Middle frontal gyrus (tissue), 1 donor: ENCODE results near the gene TBRG4.

Experiments
- DNase-seq: peaks from one replicate; pipeline ENCODE4 v3.0.0-alpha.2; 2015; ENCODE audit warnings: low spot score; ENCODE audit errors: extremely low spot score

The TBRG4 gene

GRCh38 chr7:45075871-45076796 lies 35.4 kb downstream of the TBRG4 start:
- DNase-seq, result no peak

- no peak for DNase-seq
Observed at GRCh38 chr7:45075355-45075644, 36.2 kb downstream of the TBRG4 start.

GRCh38 chr7:45074528-45075354 lies 36.8 kb downstream of the TBRG4 start:
- no peak for DNase-seq

GRCh38 chr7:45073786-45074527 lies 37.5 kb downstream of the TBRG4 start:
- DNase-seq, result no peak

GRCh38 chr7:45073031-45073785 lies 38.3 kb downstream of the TBRG4 start:
- no peak for DNase-seq

- DNase-seq, result no peak
Observed at GRCh38 chr7:45072131-45073030, 39.1 kb downstream of the TBRG4 start.

GRCh38 chr7:45071528-45071927 lies 40.0 kb downstream of the TBRG4 start:
- DNase-seq, result no peak

GRCh38 chr7:45070254-45070642 lies 41.2 kb downstream of the TBRG4 start:
- no peak for DNase-seq

GRCh38 chr7:45069444-45070253 lies 41.8 kb downstream of the TBRG4 start:
- DNase-seq, result no peak

- no peak for DNase-seq
Observed at GRCh38 chr7:45068236-45069023, 43.1 kb downstream of the TBRG4 start.

GRCh38 chr7:45067582-45067981 lies 43.9 kb downstream of the TBRG4 start:
- no peak for DNase-seq

- no peak for DNase-seq
Observed at GRCh38 chr7:45066409-45066808, 45.1 kb downstream of the TBRG4 start.

- no peak for DNase-seq
Observed at GRCh38 chr7:45065031-45065995, 46.2 kb downstream of the TBRG4 start.

GRCh38 chr7:45064047-45064725 lies 47.3 kb downstream of the TBRG4 start:
- DNase-seq, result no peak

- DNase-seq, result no peak
Observed at GRCh38 chr7:45061806-45062425, 49.6 kb downstream of the TBRG4 start.

- DNase-seq, result no peak
Observed at GRCh38 chr7:45061352-45061751, 50.1 kb downstream of the TBRG4 start.
